HL-60/S4 treated with retinoic acid at 250 ng/mL for 4 days and 3 days (cell line): ENCODE measurements around the gene SMARCA4.

ENCODE experiments used
- in situ Hi-C: fragments of 300-500 bp; cut with MboI; formaldehyde crosslinking; loops from 2 replicates; pipeline ENCODE4 v1.7.0; 2022; ENCODE audit warnings: low sequenced_read_pairs

The SMARCA4 gene

GRCh38 chr19:11007962-11008532 lies 47.2 kb downstream of the SMARCA4 start:
- in situ Hi-C loops = no loop called here

DNA sequence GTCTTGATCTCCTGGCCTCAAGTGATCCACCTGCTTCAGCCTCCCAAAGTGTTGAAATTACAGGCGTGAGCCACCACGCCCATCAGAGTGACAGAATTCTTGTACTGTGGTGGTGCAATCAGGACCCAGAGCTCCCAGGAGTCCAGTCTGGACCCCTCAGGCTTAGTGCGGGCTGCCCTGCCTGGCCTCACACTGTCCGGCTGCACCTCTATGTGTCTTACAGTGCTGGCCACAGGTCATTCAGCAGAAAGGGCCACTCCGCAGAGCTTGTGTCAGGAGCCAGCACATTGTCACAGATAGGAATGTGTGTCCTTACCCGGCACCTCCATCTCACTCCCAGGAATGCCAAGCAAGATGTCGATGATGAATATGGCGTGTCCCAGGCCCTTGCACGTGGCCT lies 49.2 kb downstream of the SMARCA4 start:
- in situ Hi-C loops = no loop called here

DNA sequence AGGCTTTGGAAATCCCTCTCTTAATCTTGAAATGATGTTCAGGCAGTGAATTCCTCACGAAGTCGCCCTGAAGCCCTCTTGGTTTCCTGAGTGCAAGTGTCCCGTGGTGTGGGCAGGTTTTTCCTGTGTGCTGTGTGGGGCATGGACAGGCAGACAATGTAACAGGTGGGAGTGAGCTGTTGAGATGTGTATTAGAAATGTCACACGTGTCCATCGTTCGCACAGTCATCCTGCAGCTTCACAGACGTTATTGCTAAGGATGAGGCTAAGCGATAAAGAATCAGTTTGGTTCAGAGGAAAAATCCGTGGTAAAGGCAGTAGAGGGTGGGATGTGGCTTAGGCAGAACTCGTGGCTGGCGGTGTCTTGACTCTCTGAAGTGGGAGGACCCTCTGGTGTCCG lies 51.7 kb downstream of the SMARCA4 start:
- in situ Hi-C loops = no loop called here

GRCh38 chr19:11013771-11014170 lies 52.9 kb downstream of the SMARCA4 start:
- in situ Hi-C loops = no loop called here

DNA sequence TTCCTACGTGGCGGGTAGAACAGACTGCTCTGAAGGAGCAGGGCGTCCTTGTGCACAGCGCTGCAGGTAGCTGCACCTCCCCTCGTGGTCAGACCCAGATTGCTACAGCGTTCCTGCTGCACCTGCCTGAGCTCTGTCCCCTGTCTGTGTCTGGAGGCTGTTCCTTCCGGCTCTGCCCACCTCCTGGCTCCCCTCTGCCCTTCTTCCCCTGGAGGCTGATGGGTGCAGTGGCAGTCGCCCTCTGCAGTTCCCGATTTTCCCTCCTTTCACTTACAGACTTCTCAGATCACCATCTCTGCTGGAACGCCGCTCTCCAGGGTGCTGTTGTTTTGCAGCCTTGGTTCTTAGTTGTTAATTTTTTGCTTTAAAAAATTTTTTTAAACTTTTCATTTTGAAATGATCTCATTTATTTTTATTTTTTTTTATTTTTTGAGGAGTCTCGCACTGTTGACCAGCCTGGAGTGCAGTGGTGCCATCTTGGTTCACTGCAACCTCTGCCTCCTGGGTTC lies 53.6 kb downstream of the SMARCA4 start:
- in situ Hi-C loops = no loop called here

- in situ Hi-C loops = no loop called here
These were observed 55.8 kb downstream of the SMARCA4 start for GRCh38 chr19:11016631-11017030.

DNA sequence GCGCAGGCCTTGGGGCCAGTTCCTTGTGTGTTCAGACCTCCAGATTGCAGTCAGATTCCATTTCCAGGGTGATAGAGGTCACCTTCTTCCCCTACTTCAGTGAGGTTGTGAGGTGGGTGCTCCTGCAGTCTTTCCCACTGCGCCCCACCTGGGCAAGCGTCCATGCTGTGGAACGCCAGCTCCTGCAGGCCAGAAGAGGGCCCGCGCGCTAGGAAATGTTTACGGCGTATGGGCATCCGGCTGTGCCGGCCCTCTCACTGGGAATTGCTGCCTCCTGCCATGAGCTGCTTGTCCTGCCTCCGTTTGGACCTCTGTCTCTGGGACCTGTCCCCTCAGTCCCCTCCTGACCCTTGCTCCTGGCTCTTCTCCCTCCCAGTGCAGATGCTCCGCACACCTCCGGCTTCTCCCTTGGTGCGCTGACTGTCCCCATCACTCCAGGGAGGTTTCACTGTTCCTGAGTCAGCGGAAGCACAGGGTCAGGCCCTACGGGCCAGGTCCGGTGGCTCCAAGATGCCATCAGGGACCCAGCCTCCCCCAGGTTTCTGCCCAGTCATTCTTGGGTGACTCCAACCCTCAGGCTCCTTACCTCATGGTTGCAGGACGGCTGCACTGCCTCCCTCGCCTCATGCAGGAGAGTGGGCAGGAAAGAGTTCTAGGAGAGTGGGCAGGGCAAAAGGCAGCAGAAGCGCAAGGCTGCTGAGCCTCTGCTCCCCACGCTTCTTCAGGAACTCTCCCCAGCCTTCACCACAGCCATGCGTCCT lies 56.6 kb downstream of the SMARCA4 start:
- in situ Hi-C loops = no loop called here

DNA sequence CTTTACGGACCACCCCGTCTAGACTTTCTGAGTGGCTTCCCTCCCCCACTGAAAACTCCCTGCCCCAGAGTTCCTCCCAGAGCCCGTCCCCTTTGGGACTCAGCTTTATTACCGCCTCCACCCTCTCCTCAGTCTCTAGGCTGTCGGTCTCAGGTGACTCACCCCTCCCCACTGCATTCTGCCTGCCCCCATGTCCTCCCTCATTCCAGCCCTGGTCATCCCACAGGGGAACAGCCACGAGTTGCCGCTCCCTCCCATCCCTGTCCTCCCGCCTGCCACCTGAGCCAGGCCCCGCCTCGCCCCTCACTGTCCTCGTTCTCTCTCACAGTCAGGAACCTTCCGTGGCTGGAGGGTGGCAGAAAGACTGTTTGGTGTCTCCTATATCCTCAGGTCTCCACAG lies 57.3 kb downstream of the SMARCA4 start:
- in situ Hi-C loops = no loop called here

DNA sequence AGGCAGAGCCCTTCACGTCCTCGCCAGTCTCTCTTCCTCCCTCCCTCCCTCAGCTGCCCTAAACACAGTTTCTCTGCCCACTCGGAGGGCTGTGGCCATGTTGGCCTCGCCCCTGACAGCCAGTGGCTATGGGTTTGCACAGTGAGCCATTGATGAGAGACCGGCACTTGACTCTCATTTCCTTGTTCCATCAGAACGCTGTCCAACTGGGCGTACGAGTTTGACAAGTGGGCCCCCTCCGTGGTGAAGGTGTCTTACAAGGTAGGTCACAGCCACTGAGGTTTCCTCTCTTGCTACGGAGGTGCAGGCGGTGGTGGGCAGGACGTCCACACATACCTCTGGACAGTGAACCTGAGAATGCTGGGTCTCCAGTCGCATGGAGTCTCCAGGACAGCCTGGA lies 57.9 kb downstream of the SMARCA4 start:
- in situ Hi-C loops = no loop called here

DNA sequence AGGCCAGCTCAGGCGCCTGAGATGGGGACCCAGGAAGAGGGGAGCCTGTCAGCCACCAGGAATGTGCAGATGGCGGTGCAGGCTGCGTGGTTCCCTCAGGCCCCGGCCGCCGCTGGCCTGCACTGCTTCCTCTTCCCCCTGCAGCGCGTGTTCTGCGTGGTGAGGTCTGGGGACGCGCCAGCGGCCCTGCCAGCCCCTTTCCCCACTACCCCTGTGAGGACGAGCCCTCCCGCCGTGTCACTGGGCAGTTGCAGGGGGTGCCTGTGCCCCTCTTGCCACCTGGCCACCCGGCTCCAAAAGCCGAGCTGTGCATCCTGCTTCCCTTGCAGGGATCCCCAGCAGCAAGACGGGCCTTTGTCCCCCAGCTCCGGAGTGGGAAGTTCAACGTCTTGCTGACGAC lies 58.4 kb downstream of the SMARCA4 start:
- in situ Hi-C loops = no loop called here

DNA sequence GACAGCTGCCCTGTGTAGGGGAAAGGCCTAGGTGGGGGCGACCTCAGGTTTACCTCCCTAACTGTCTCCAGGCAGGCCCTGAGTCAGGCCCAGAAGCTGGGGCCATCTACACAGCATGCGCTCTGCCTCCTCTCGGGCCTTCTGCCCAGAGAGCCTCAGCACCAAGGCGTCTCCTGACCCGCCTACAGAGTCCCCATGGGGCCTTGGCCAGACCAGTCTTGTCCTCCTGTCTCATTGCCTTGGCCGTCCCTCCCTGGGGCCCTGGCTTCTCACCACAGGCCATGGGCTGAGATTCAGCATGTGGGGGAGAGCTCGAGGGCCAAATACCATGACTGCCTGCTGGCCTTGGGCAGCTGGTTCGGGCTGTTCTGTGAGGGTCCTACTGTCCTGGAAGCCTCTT lies 59.0 kb downstream of the SMARCA4 start:
- in situ Hi-C loops = no loop called here

GRCh38 chr19:11020423-11020822 lies 59.6 kb downstream of the SMARCA4 start:
- in situ Hi-C loops = no loop called here

DNA sequence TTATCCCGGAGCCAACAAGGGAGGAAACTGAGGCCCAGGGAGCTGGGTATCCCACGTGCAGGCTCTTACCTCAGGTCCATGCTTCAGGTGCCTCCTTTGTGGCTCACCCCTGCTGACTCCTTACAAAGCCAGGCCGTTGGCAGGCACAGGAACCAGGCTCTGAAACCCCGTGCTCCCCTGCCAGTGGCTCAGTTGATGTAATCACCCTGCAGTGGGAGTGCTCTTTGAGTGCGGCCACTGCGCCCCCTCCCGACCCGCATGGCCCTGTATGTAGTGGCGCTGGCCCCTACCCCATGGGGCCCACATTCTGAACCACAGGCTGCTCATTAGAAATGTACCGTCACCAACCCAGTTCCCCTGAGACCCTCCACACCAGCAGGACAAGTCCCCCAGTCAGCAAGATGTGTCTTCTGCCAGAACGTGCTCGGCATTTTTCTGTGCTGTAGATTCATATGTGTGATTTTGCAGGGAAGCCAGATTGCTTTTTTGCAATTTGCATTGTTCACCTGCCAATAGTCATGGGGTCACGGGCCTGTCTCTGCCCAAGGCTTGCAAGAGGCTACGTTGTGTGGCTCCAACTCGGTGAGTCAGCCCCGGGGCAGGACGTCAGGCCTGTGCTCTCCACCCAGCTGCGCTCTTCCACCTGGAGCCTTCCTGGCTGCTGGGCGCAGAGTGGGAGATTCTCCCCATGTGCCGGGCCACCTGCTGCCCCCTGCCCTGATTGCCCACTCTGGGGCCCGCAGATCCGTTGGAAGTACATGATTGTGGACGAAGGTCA lies 60.3 kb downstream of the SMARCA4 start:
- in situ Hi-C loops = no loop called here

GRCh38 chr19:11021760-11022144 lies 60.9 kb downstream of the SMARCA4 start:
- in situ Hi-C loops = no loop called here

GRCh38 chr19:11023016-11023415 lies 62.2 kb downstream of the SMARCA4 start:
- in situ Hi-C loops = no loop called here

- in situ Hi-C loops = no loop called here
These were observed 62.9 kb downstream of the SMARCA4 start for GRCh38 chr19:11023710-11024109.

DNA sequence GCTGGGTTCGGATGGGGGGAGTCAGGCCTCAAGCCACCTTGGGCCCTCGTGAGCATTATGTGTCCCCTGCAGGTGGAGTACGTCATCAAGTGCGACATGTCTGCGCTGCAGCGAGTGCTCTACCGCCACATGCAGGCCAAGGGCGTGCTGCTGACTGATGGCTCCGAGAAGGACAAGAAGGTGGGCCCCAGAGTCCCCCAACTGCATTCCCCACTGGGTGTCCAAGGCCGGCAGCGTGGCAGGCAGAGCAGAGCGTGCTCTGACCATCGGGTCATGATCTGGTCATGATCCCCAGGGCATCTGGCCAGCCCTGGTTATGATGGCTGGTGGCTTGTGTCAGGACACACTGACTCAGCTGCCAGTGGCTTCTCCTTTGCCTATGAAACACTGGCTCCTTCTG lies 63.4 kb downstream of the SMARCA4 start:
- in situ Hi-C loops = no loop called here

GRCh38 chr19:11025006-11025405 lies 64.2 kb downstream of the SMARCA4 start:
- in situ Hi-C loops = no loop called here

DNA sequence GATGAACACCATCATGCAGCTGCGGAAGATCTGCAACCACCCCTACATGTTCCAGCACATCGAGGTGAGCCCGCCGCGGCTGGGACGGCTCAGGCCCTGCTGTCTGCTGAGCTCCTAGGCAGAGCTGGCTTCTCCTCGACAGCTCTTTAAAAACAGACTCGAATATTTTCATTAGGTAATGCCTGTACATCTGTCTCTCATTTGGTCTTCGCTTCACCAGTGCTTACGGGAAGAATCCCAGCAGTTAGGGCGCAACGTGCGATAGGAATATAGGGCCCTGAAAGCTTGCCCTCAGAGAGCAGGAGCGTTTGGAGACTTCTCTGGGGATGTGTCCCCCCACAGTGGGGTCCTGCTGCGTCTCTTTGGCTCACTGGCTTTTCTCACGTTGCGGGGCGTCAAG lies 64.6 kb downstream of the SMARCA4 start:
- in situ Hi-C loops = no loop called here

- in situ Hi-C loops = no loop called here
These were observed 65.2 kb downstream of the SMARCA4 start for GRCh38 chr19:11025997-11026396.

- in situ Hi-C loops = no loop called here
These were observed 66.6 kb downstream of the SMARCA4 start for GRCh38 chr19:11027381-11027780.

GRCh38 chr19:11028146-11028545 lies 67.3 kb downstream of the SMARCA4 start:
- in situ Hi-C loops = no loop called here
